AG09319 (cell line): ENCODE results near the gene ATG10.

Experiments
- DNase-seq: peaks from one replicate; pipeline ENCODE4 v3.0.0-alpha.2; 2010; ENCODE audit warnings: low read depth; ENCODE audit errors: extremely low read depth
- CTCF ChIP-seq: IDR thresholded peaks from 2 replicates; pipeline ENCODE4 v1.5.1; 2011; ENCODE audit warnings: low read depth, mild to moderate bottlenecking, inconsistent platforms, low read length, moderate library complexity

The ATG10 gene

GRCh38 chr5:82169892-82170291 lies 198.1 kb downstream of the ATG10 start:
- no peak for TF ChIP-seq CTCF

GRCh38 chr5:82174128-82174918 lies 202.5 kb downstream of the ATG10 start:
- TF ChIP-seq CTCF: peak; percentile 58
- peak; percentile 39 for DNase-seq

More at GRCh38 chr5:82169892-82170291, 198.1 kb downstream of the ATG10 start:
- no peak for DNase-seq

GRCh38 chr5:82174919-82175219 lies 203.0 kb downstream of the ATG10 start:
- DNase-seq: no peak
- no peak for TF ChIP-seq CTCF

GRCh38 chr5:82176115-82176814 lies 204.4 kb downstream of the ATG10 start:
- no peak for TF ChIP-seq CTCF
- DNase-seq: no peak

GRCh38 chr5:82178378-82178777 lies 206.6 kb downstream of the ATG10 start:
- TF ChIP-seq CTCF: no peak
- DNase-seq: no peak

- no peak for DNase-seq
- no peak for TF ChIP-seq CTCF
These were observed 210.8 kb downstream of the ATG10 start for GRCh38 chr5:82182662-82183061.

GRCh38 chr5:82183828-82184227 lies 212.0 kb downstream of the ATG10 start:
- no peak for DNase-seq
- no peak for TF ChIP-seq CTCF
